HT1080 (cell line): ENCODE results near the gene YPEL1. TPM values are rescaled to one million over a fixed set of nuclear protein-coding genes. Genes with fewer than 3 reads are reported as not detected.

Source experiments
- DNase-seq: peaks from one replicate; pipeline ENCODE4 v3.0.0-alpha.2; 2015; ENCODE audit warnings: low read depth
- polyA plus RNA-seq, 2 experiments: library from polyadenylated mRNA; depleted of rRNA; stranded (reverse); fragments of >200 nt; gene quantifications; 2 replicates each; pipeline ENCODE4 v1.2.3, GENCODE V29; 2015
- total RNA-seq: library from RNA; depleted of rRNA; stranded (reverse); fragments of >200 nt; shearing (Covaris generic); gene quantifications from 2 replicates; pipeline ENCODE4 v1.2.3, GENCODE V29; 2014; rRNA removed

Gene YPEL1
- total RNA-seq = 0.17 and 0.21 TPM in 2 replicates
- polyA plus RNA-seq (2015; cell fraction: cytosol; rRNA removed) = 0.40 and 0.69 TPM in 2 replicates
- polyA plus RNA-seq (2015; cell fraction: nucleus; rRNA removed) = 0.68 TPM in 2 replicates

GRCh38 chr22:21735200-21736083, at the start of gene YPEL1:
TSS of gene YPEL1 (minus strand) at chr22:21735794. CDS start at chr22:21710744, 25,050 bp downstream.
- DNase-seq = peak; percentile 75

DNA sequence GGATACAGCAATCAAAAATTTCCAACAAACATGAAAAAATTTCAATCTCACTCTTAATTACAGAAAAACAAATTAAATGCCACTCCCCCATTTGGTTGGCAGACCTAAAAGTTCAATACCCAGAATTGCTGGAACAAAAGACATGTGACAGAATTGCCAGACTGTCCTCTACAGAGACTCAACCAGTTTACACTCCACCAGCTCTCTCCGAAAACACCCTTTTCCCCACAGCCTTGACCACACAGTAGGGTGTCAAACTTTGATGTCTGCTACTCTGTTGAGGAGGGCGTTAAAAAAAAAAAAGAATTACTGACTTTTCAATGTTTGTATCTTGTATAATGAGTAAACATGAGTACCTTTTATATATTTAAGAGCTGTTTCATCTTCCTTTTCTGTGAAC, 44.7 kb upstream of the YPEL1 start:
- no peak for DNase-seq

DNA sequence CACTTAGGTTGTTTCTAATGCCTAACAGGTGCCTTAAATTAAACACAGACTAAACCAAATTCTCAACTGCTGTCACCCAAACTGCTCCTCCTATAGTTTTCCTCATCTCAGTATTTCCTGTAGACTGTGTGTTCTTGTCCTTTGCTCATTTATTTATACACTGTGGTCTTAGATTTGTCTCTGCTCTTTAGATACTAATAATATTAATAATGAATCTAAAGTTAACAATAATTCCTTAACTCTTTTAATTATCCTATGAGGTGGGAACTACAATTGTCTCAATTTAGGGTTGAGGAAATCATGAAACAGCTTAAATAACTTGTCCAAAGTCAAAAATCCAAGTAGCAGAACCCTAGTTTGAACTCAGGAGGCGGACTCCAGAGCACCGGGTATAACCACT, 43.9 kb upstream of the YPEL1 start:
- no peak for DNase-seq

- DNase-seq = peak; percentile 47
Observed at GRCh38 chr22:21778705-21779363, 43.2 kb upstream of the YPEL1 start.

GRCh38 chr22:21771631-21771976, 36.0 kb upstream of the YPEL1 start:
- DNase-seq = no peak

DNA sequence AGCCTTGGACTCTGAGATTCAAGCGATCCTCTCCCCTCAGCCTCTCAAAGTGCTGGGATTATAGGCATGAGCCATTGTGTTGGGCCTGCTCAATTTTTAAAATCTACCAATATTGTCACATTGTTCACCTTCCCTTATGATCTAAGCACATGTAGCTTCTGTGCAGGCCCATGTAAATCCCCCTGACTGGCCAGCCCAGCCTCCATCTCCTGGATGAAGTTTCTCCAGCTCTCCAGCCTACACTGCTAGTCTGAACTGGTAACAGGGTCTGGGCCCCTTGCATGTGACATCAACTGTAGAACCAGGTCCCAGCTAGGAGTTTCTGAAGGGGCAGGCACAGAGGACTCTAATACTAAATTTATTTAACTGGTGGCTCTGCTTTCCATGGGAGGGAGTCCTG, 32.8 kb upstream of the YPEL1 start:
- no peak for DNase-seq

- DNase-seq = no peak
Observed at GRCh38 chr22:21766691-21767462, 31.3 kb upstream of the YPEL1 start.

DNA sequence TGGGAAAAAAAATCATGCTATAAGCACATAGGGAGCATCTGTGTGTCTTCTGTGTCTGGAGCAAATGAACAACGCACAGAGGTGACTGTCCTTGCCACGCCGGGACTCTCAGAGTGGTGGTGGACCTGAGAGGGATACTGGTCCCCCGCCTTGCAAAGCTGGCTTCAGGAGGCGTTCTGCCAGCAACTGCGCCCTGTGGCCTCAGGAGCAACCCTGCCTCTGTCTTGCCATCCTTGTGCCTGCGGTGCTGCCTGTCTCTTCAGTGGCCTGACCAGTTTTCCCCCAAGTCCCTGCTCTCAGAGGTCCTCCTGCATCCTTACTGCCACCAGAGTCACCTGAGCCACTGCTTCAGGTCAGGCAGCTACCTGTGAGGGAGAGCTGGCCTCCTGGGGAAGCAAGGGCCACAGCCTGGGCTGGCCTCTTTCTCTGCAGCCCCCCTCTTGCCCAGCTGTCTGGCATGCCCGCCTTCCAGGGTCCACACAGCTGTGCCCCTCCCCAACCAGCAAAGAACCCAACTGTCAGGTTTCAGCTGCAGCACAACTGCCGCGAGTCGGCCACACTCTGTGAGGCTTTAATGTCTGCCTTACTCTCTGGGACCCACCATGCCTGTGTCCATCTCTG, 30.4 kb upstream of the YPEL1 start:
- DNase-seq = no peak

DNA sequence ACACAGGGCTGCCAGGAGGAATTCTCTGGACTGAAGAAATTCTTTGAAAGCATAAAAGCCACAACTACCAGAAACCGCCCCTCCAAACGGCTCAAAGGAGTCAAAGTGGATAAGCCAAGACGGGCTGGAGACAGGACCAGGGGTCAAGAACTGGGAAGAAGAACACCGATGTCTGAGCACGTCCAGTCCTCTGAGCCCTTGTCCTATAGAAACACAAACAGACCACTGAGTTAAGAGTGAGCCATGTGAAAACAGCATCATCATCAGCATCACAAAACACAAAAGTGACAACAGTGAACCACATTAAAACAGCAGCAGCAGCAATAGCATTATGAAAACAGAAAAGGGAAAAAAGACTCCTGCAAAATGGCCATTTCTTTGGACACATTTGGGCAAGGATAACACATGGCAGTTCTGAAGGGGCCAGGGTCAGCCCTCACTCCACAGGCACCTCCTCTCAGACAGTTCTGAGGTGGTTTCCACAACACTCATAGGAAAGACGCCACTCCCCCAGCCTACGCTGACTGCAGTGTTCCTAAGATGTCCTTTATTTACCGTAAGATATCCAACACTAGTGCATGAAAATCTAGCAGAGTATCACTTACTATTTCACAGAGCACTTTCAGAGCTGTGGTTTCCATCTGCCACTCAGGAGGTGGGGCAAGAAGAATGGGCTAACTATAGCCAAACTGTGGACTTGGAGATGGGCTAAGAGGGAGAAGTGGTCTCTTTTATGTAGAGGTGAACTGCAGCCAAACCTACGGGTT, 28.6 kb upstream of the YPEL1 start:
- no peak for DNase-seq

DNA sequence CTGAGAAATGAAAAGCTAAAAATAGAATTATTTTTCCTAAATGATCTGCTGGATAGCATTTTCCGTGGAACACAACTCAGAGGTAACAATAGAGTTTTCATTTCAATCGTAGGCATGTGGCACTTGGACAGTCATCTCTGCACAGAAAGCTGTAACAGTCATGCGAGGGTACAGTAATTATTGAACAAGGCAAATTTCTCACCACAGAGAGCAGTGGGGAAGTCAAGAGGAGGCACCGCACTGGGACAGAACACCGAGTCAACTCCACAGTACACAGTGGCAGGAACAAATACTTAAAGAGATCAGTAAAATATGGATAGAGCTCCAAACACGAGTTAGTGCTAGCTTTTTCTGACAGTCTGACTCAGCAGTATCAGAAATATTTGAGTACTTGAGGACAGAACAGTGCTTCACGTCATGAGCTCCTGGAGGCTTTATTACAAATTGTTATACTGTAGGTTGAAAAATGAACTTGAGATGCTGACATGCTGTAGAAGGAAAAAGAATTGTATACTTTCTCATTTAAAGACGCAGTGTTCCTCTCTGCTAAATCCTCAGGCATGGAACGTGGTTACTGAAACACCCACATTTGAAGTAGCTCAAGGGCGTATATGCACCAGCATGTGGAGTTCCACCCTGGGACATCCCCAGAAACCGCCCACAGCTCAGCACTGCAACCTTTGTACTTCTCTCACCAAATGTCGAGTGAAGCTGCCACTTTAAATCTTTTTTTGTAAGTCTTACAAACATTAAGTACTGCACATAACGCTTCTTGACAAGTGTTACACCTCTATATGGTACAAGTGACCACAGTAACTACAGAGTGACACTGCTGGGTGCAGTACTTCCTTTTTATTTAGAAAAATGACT, 27.4 kb upstream of the YPEL1 start:
- no peak for DNase-seq

GRCh38 chr22:21761994-21762680, 26.5 kb upstream of the YPEL1 start:
- DNase-seq = no peak

GRCh38 chr22:21761086-21761485, 25.5 kb upstream of the YPEL1 start:
- no peak for DNase-seq

GRCh38 chr22:21760640-21761039, 25.0 kb upstream of the YPEL1 start:
- peak; percentile 55 for DNase-seq

GRCh38 chr22:21759646-21760376, 24.2 kb upstream of the YPEL1 start:
- no peak for DNase-seq

- DNase-seq = no peak
Observed at GRCh38 chr22:21759093-21759492, 23.5 kb upstream of the YPEL1 start.

DNA sequence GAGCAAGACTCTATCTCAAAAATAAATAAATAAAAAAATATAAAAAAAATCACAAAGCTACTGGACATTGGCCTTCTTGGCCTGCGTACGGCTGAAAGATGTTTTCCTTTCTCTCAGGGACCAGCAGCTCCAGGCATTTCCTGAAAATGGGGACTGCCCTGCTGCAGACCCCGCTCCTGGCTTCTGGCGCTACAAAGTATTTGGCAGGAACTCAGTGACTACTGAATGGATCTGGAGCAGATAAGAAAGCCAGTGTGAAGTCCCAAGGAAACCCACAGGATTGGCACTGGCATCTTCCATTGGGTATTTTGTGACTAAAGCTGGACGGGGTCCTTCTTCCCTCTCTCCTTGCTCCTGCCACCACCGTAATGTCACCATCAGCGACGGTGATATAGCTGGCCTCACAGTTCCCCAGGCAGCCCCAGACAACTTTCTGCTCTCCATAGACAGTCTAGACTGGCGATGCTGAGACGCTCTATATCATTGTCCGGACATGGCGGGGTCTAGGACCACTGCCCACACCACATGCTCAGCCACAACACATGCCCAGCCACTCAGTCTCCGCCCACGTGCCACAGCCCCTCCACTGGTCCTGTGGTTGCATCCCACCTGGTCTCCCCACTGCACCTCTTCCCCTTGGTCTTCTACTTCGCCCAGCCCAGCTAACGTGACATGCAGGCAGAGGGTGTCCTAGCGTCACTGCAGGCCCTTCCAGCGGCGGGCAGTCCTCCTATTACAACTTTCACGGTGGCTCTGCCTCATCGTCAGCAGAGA, 22.7 kb upstream of the YPEL1 start:
- no peak for DNase-seq

DNA sequence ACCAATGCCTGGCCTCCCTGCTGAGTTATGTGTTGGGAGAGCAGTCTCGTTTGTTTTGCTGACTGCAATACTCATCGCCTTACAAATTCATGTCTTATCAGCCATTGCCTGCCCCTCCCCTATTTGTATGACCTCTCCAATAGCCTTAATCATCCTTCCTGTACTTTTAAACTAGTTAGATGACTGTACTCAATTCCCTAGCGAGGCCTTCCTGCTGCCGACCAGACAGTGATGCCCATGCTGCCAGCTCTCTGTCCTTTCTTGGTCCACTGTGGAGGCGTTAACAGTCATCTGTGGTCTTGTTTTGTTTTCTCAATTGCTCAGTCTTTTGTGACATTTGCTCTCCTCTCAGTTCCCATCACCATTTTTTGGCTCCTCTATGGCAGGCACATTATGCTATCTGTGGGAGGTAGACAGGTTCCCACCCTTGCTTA, 20.3 kb upstream of the YPEL1 start:
- peak; percentile 82 for DNase-seq
